ENCODE data around the gene IL16. TPM values are rescaled to one million over a fixed set of nuclear protein-coding genes. Genes with fewer than 3 reads are reported as not detected.

The IL16 gene
- polyA plus RNA-seq, 4 donors, result 5.1 to 6.3 (median 5.8) TPM

DNA sequence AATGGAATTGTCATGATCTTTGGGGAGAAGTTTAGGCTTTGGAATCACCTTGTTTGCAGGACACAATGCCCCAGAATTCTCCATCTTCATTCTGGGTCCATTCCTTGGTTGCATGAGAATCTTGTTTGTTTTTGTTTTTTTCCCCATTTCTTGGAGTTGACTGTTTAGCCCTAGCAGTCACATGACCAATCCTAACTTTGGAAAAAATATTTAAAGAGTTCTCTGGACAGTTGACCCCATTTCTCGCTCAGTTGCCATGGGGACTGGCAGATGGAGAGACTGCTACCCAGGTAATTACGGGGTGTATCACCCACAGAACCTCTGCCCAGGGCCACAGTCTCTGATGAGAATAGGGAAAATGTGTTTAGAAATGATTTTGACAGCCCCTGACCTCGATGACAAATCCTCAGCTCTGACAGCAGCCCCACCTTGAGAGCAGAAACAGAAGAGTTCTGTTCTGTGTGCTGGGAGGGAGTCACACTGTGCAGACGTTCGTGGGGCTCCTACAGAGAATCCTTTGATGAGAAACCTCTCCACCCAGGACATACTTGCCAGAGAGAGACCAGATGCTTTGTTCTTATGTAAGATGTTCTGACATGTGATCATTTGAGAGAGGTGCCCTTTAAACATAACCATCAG, 57.7 kb downstream of the IL16 start:
- DNase-seq (ENCODE audit: low read depth in 4 of 4, low spot score in 3 of 4), result no peak

DNA sequence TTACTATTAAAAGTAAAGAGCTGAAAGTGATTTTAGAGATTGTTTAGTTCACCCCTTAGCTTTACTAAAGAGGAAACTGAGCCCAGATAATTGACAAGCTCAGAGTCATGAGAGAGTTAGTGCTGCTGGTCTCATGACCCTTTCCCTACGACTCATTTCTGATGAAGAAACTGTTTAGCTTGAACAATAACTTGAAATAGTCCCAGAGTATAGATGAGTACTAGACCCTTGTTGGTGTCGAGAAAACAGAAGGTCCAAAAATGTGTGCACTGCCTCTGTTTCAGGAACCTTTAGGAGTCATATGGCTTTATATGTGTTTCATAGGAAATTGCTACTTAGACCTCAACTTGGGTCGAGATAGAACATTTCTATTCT, 58.2 kb downstream of the IL16 start:
- DNase-seq (ENCODE audit: low read depth in 4 of 4, low spot score in 3 of 4), result no peak

DNA sequence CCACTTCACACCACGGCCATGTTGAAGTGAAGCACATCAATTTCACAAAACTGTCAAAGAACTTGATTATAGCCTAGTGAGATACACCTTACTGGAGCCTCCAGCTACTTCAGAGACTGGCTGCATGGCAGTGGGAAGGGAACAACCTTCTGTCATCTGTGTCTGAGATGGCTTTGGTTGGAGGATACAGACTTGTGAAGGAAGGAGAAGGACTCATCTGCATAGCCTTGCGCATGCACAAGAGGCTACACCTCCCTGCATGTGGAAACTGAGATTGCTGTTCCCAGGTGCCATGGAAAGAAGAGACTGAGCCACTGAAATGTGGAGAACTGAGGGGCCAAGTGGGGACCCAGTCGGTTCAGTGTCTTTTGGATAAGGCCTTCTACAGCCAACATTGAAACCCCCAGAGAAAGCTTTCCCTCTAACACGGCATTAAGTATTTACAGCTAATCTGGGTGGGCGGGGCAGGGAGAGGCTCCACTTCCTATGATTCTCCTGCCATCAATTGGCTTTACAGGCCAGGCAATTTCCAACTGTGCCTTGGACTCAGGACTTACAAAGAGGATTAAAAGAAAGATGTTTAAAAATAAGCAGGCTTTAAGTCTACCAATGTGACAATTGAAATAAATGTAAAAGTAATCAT, 58.8 kb downstream of the IL16 start:
- no peak for DNase-seq (ENCODE audit: low read depth in 4 of 4, low spot score in 3 of 4)

DNA sequence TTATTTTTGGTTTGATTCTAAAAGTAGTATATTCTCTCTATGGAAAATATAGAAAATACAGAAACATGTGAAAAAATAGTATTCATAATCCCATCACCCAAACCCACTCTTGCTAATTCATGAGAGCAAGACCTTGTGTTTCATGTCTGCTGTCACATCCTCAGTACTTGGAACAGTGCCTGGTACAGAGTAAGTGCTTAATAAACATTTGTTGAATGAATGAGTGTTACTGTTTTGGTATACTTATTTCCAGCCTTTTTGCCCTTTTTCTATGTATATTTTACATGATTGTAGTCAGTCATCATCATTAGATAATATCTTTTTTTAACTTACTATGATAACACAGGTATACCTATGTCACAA, 59.3 kb downstream of the IL16 start:
- no peak for DNase-seq (ENCODE audit: low read depth in 4 of 4, low spot score in 3 of 4)

DNA sequence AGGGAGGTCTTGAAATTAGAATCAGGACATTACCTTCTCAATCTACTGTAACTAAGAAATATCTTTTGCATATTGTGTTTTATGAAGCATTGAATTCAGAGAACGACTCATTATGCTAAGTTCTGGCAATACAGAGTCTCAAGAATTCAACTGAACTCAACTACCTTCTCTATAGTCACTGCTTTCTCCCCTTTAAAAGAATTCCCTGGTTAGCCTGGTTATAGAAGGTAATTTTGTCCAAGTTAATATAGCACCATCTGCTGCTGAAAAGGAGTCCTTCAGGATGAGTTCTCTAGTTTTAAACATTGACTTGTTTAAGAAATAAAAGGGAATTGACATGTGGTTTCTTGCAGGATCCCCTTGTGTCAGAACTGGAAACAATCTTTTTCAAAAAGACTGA, 60.2 kb downstream of the IL16 start:
- DNase-seq (ENCODE audit: low read depth in 4 of 4, low spot score in 3 of 4), result no peak

DNA sequence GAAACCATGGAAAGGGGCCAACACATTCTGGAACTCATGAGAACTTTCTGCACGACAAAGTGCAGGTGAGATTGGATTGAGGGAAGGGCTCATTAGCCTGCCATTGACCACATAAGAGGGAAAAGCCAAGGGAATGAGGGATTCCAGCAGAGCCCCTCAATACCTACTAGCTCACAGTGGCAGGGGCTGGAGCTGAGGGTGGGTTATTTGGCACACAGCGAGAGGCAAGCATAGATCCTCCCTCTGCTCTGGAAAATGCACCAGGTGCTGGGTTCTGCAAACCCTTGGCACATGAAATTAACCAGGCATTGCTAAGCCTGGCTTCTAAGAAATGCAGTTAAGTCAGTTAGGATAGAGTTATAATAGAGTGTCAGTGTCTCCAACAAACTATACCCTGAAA, 60.8 kb downstream of the IL16 start:
- DNase-seq (ENCODE audit: low read depth in 4 of 4, low spot score in 3 of 4), result no peak

DNA sequence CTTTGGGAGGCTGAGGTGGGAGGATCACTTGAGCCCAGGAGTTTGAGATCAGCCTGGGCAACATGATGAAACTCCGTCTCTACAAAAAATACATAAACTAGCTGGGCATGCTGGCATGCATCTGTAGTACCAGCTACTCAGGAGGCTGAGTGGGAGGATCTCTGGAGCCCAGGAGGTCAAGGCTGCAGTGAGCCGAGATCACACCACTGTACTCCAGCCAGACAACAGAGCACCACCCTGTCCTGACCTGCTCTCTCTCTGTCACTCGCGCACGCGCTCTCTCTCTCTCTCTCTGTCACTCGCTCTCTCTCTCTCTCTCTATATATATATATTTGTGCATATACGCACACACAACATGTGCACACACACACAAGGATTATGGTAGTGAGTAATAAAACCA, 61.8 kb downstream of the IL16 start:
- no peak for DNase-seq (ENCODE audit: low read depth in 4 of 4, low spot score in 3 of 4)

DNA sequence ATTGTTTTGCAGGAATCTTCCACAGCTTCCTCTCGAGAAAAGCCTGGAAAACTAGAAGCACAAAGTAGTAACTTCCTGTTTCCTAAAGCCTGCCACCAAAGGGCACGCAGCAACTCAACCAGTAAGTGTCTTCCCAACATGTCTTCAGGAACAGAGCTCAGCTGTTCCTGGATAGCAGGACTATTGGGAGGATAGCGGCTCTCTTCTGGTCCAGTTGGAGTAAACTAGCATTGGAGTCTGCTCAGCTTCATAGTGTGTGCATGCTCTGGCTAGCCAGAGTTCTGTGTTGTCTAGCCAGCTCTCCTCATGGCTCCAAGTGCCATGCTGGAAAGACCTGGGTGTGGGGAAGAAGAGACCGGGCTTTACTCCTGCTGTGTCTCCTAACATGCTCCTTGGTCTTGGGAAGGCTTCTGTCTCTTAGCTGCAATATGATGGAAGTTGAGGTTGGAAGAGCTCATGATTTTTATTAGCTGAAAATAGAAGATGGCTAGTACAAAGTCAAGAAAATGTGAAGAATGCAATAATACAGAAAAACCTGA, 63.1 kb downstream of the IL16 start:
- no peak for DNase-seq (ENCODE audit: low read depth in 4 of 4, low spot score in 3 of 4)

DNA sequence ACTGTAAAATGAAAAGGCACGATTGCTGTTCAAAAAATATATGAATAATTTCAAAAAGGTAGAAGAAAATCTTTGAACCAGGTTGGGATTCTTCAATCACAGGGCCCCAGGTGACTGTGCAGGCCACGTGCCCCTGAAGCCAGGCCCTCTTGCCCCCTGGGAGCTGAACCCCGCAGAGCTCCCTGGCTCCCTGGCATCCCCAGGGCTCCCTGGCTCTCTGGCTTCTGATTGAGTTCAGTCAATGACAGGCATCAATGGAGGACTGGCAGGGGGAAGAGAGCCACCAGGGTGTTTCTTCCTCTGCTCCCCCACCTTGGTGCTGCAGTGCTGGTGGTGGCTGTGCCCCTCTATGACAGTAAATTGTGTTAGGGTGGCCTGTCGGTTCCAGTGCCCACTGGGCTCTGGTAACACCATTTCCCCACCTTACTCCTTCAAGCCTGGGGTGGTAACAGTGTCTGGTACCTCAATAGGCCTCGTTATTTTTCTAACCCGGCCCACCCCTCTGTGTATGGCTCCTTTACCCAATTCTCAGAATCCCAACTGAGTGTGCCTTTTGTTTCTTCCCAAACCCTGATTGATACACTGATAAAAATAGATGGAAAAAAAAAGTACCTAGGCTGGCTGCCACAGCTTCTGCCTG, 64.6 kb downstream of the IL16 start:
- no peak for DNase-seq (ENCODE audit: low read depth in 4 of 4, low spot score in 3 of 4)

DNA sequence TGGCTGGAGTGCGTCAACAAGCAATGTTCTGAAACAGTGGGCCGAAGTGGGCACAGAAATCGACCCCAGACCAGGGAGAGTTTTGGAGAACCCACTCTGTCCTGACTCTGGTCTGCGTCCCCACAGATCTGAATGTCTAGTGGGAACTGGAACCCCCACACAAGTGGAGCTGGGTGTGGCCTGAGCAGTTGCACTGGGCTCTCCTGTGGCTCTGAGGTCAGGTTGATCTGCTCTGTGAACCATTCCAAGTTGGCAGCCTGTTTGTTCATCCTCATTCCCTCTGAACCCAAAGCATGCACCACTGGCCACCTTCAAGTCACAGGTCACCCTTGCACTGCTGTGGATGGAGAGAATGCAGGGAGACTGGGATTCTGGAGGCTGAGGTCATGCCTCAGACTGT, 66.8 kb downstream of the IL16 start:
- DNase-seq (ENCODE audit: low read depth in 4 of 4, low spot score in 3 of 4), result no peak

DNA sequence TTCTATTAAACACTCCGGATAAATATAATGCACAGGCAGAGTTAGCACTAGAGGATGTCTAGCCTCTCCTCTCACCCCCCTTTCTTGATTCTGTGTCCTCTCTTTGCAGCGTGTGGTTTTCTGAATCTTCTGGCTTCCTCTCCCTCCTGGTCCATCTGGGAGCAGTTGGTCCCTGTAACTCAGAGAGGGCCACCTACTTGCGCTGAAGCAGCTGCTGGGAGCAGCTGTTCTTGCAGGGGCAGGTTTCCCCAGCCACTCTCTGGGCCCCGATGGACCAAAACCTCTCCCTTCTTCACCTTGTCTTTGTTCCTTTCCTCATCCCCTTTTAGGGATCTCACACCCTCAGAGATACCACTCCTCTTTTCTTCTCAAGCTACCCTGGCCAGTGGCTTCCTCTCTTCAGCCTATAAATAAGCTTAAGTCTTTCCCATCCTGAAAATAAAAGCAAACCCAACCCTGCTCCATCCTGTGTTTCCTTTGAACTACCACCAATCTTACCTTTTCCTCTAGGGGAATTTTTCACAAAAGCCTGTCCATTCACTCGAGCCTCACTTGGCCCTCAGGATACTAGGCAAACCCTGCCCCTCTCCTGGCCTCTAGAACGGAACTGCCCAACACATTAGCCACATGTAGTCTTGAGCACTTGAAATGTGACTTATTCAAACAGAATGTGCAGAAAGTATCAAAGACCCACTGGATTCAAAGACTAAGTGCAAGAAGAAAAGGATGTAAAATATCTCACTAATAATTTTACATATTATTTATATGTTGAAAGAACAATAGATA, 67.6 kb downstream of the IL16 start:
- no peak for DNase-seq (ENCODE audit: low read depth in 4 of 4, low spot score in 3 of 4)

DNA sequence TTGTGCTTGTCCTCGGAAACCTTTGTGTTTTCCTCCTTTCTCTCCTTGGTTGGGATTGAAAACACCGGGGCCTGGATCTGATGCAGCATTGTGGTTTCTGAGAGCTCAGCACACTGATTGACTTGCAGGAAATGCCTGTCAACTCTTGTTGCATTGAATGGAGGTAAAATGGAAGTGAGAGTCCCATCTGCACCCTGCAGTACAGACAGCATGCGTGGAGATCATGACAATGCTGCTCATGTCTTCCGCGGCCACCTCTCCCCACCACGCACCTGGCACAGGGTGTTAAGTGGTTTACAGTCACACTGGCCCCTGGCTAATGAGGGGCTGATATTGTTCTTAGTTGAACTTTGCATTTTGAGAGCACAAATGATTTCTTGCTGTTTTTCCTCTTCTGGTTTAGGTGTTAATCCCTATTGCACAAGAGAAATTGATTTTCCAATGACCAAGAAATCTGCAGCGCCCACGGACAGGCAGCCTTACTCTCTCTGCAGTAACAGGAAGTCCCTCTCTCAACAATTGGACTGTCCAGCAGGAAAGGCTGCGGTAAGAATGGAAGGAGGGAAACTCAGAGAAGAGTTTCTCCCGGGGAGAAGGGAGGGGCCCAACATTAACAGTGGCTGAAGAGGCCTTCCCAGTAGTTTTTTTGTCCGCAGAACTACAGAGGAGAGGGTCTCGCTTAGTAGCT, 68.7 kb downstream of the IL16 start:
- no peak for DNase-seq (ENCODE audit: low read depth in 4 of 4, low spot score in 3 of 4)

DNA sequence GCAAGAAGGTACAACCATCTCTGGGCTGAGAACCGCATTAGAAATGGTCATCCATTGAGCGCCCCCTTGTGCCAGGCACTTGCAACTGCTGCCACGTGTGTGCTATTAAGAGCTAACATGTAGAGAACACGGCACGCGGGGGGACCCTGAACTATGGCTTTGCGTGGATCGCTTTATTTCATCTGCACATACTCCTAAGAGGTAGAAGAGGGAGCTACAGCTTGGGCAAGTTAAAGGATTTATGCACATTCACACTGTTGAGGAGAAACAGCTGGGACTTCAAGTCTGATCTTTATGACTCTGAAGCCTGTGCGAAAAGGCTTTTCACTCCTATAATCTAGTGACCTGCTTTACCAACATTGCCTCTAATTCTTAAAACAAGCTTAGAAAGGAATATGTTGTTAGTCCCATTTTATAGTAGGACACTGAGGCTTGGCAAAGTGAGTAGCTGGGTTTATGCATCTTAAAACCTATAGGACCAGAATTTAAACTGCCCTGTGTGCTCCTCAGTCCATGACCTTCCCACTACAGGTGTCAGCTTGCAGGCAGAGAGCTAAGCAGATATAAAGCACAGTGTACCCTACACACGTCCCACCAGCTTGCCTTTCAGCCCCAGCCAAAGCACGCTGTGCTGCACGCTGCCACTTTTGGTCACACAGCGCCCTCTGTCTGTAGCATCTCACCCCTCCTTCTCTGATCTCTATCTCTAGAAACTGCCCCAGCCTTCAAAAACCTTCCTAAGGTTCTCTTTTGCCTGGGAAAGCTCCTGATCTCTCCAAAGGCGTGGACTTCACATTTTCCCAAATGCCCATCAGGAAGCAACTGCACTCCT, 69.5 kb downstream of the IL16 start:
- DNase-seq (ENCODE audit: low read depth in 4 of 4, low spot score in 3 of 4), result peak; percentile 65 to 71 (median 69)

DNA sequence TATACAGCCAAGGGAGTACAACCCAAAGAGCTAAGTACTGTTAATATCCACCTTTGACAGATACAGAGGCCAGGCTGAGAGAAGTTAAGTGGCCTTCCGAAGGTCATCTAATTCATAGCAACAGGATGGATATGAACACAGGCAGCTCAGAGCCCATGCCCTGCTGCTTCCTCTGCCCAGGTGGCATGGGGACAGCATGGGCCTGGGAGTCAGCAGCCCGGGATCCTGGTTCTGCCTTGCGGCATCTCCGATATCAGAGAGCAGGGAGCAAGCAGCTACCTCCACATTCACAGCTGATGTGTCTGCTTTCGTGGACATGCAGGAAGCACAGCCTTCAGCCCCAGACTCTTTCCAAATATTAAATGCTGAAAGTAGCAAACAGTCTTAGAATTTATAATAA, 71.7 kb downstream of the IL16 start:
- DNase-seq (ENCODE audit: low read depth in 4 of 4, low spot score in 3 of 4), result no peak

DNA sequence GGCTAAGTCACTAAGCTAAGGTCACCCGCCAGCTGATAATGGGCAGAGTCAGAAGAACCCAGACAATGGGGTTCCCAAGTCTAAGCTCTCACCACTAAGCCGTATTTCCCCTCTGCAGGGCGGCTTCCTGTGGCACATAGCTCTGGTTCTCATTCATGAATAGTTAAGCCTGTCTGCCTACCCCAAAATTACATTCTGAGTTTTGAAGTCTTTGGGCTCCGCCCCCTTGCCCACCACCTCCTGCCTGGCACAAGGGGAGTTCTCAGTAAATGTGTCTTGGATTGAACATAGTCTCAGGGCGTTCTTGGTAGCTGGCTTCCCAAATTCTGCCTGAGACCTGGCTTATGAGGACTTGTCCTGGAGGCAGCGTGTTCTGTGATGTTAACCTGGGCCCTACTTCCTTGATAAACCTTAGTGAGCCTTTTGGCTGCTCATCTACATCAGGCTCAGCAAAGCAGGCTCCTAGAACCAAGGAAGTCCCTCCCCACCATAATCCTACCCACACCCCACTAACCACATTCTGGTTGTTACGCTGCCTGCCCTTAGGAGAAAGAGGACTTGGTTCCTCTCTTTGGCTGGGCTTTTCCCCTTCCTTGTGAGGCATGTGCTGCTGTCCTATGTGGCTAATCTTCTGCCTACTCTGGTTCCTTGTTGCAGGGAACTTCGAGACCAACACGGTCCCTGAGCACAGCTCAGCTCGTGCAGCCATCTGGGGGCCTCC, 72.4 kb downstream of the IL16 start:
- DNase-seq (ENCODE audit: low read depth in 4 of 4, low spot score in 3 of 4), result no peak

DNA sequence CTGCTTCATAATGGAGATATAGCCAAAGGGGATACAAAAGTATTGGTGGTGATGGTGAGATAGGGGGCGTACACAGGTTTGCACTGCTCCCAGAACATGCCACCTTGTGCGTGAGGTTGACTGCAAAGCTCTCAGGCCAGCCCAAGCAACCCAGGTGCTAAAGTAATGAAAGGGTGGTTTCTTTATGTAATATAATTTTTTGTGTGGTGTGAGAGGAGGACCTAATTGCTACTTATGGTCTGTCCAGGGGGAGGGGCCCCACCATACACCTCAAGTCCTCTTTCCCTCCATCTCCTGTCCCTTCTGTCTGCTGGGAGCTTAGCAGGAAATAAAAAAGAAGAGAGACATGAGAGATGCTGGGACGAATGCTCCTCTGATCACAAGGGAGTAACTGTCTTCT, 73.5 kb downstream of the IL16 start:
- no peak for DNase-seq (ENCODE audit: low read depth in 4 of 4, low spot score in 3 of 4)

DNA sequence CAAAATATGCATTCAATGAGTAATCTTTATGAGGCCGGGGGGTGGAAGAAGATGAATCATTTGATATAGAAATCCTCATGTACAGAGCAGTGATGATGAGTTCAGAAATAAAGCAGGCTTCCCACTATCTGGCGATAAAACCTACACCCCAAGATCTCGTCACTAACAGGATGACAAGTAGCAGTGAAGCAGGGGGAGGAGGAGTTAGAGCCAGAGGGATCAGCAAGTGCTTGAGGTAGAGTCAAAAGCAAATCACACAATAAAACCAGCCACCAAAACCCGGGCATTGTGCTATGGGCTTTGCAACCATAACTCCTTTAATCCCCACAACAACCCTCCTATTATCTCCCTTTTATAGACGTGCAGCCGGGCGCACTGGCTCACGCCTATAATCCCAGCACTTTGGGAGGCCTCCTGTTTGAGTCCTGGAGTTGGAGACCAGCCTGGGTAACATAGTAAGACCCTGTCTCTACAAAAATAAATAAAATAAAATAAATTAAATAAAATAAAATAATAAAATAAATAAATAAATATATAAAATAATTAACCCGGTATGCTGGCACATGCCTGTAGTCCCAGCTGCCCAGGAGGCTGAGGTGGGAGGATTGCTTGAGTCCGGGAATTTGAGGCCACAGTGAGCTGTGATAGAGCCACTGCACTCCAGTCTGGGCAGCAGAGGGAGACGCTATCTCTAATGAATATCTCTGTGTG, 74.3 kb downstream of the IL16 start:
- DNase-seq (ENCODE audit: low read depth in 4 of 4, low spot score in 3 of 4), result no peak

DNA sequence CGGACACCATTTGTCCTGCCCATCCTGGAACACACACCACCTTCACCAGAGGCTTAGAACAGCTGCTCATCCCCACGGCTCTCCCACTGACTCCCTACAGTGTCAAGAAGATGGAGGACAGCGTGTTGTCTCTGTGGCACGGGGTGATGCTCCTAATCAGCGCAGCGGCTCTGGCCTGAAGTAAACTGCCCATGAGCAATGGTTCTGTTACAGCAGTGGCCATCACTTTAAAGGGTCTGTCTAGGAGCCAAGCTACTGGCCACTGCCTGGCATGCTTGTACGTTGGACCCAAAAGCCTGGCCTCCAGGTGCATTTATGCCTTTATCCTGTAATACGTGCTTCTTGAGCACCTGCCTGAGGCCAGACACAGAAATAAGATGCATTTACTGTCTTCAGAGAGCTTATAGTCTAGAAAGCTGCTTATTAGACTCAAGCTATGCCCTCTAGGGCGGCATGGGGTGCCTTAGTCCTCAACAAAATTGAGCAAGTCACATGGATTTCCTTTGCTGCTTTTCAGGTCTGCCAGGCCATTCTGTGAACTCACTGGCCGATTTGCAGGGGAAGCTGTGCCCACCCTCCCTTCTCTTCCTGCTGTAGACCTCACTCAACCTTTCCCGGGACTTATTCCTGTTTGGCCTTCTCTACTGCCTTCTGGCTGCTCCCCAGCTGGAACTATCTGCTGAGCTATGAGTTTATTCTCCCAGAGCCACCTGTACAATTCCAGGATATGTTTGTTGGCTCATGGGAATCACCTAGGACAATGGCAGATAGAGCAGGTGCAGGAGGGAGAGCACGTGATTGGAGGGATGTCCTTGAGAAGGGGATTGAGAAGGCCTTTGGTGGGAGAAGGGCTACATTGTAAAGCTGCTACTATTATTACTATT, 75.3 kb downstream of the IL16 start:
- DNase-seq (ENCODE audit: low read depth in 4 of 4, low spot score in 3 of 4), result no peak
